Measurements from ENCODE around the gene BARHL1.

Gene BARHL1

GRCh38 chr9:132600326-132600984, 18.0 kb downstream of the BARHL1 start:
- Histone ChIP-seq H3K27ac (ENCODE audit: low read depth, low read length, poor library complexity, severe bottlenecking) (no peak overlapping the region), H3K9me3 (ENCODE audit: low read length) (no peaks in the 10 kb centered on the region), H3K4me2 (ENCODE audit: low read length) (no peak overlapping the region), H4K20me1 (ENCODE audit: insufficient read depth, low read length) (no peaks in the 10 kb centered on the region), H3K4me1 (ENCODE audit: insufficient read depth, low read length, severe bottlenecking) (no peaks in the 10 kb centered on the region), H3K9ac (ENCODE audit: low read length) (no peak overlapping the region), H2AFZ (ENCODE audit: low read length) (no peak overlapping the region), H3K4me3 (ENCODE audit: low read depth, low read length, poor library complexity, severe bottlenecking) (no peak overlapping the region), H3F3A (ENCODE audit: insufficient read depth, low read length) (no peaks in the 10 kb centered on the region), H3K79me2 (ENCODE audit: insufficient read depth, low read length) (no peaks in the 10 kb centered on the region), H3K36me3 (ENCODE audit: insufficient read depth, low read length) (peaks cover 44% of the 10 kb centered on the region; the same call in 1 of the 2 replicates), H3K9me2 (ENCODE audit: low read depth, low read length) (no peaks in the 10 kb centered on the region), H3K27me3 (ENCODE audit: insufficient read depth, low read length) (no peaks in the 10 kb centered on the region)
- TF ChIP-seq CTCF (IDR thresholded peaks at IDR 0.05; ENCODE audit: low read length) (no peak), EZH2 (IDR thresholded peaks at IDR 0.05; ENCODE audit: borderline replicate concordance, low read length) (no peak)

- Histone ChIP-seq H3K27ac (ENCODE audit: low read depth, low read length, poor library complexity, severe bottlenecking) (no peak overlapping the region), H3K9ac (ENCODE audit: low read length) (no peak overlapping the region), H3K36me3 (ENCODE audit: insufficient read depth, low read length) (peaks cover 42% of the 10 kb centered on the region; the same call in 1 of the 2 replicates), H3K9me2 (ENCODE audit: low read depth, low read length) (no peaks in the 10 kb centered on the region), H4K20me1 (ENCODE audit: insufficient read depth, low read length) (no peaks in the 10 kb centered on the region), H3K4me3 (ENCODE audit: low read depth, low read length, poor library complexity, severe bottlenecking) (no peak overlapping the region), H2AFZ (ENCODE audit: low read length) (no peak overlapping the region), H3K9me3 (ENCODE audit: low read length) (no peaks in the 10 kb centered on the region), H3K79me2 (ENCODE audit: insufficient read depth, low read length) (no peaks in the 10 kb centered on the region), H3K4me2 (ENCODE audit: low read length) (no peak overlapping the region), H3K4me1 (ENCODE audit: insufficient read depth, low read length, severe bottlenecking) (no peaks in the 10 kb centered on the region), H3F3A (ENCODE audit: insufficient read depth, low read length) (no peaks in the 10 kb centered on the region), H3K27me3 (ENCODE audit: insufficient read depth, low read length) (no peaks in the 10 kb centered on the region)
- TF ChIP-seq EZH2 (IDR thresholded peaks at IDR 0.05; ENCODE audit: borderline replicate concordance, low read length) (no peak), CTCF (IDR thresholded peaks at IDR 0.05; ENCODE audit: low read length) (no peak)
These were observed 19.8 kb downstream of the BARHL1 start for GRCh38 chr9:132602207-132602606.

GRCh38 chr9:132605387-132605786, 23.0 kb downstream of the BARHL1 start:
- Histone ChIP-seq H2AFZ (ENCODE audit: low read length) (no peak overlapping the region), H4K20me1 (ENCODE audit: insufficient read depth, low read length) (no peaks in the 10 kb centered on the region), H3K4me3 (ENCODE audit: low read depth, low read length, poor library complexity, severe bottlenecking) (no peak overlapping the region), H3K27ac (ENCODE audit: low read depth, low read length, poor library complexity, severe bottlenecking) (no peak overlapping the region), H3K79me2 (ENCODE audit: insufficient read depth, low read length) (no peaks in the 10 kb centered on the region), H3K4me2 (ENCODE audit: low read length) (no peak overlapping the region), H3K4me1 (ENCODE audit: insufficient read depth, low read length, severe bottlenecking) (no peaks in the 10 kb centered on the region), H3K27me3 (ENCODE audit: insufficient read depth, low read length) (no peaks in the 10 kb centered on the region), H3K9me2 (ENCODE audit: low read depth, low read length) (no peaks in the 10 kb centered on the region), H3F3A (ENCODE audit: insufficient read depth, low read length) (no peaks in the 10 kb centered on the region), H3K36me3 (ENCODE audit: insufficient read depth, low read length) (peaks cover 49% of the 10 kb centered on the region; the same call in 1 of the 2 replicates), H3K9ac (ENCODE audit: low read length) (no peak overlapping the region), H3K9me3 (ENCODE audit: low read length) (no peaks in the 10 kb centered on the region)
- TF ChIP-seq CTCF (IDR thresholded peaks at IDR 0.05; ENCODE audit: low read length) (no peak), EZH2 (IDR thresholded peaks at IDR 0.05; ENCODE audit: borderline replicate concordance, low read length) (no peak)
